Endothelial cell of umbilical vein (primary cell): ENCODE measurements around the gene COX8C. TPM values are rescaled to one million over a fixed set of nuclear protein-coding genes. Genes with fewer than 3 reads are reported as not detected.

ENCODE experiments used
- BruUV-seq: library from RNA; stranded (reverse); fragments of 400-500 nt; replicated peaks from 2 replicates; lab custom pipeline; 2021; lab: Mats Ljungman, UMichigan
- CTCF ChIA-PET: fragments of 300-600, 350-600 bp; sonication (Branson Sonifier 250); formaldehyde crosslinking; loops from one replicate; lab custom pipeline; 2021; ENCODE audit warnings: antibody characterized with exemption, inconsistent platforms; lab: Charles Lee
- POLR2A ChIA-PET: fragments of 300-600, 350-600 bp; sonication (Branson Sonifier 250); formaldehyde crosslinking; loops from one replicate; lab custom pipeline; 2021; ENCODE audit warnings: antibody characterized with exemption, inconsistent platforms; lab: Charles Lee
- DNase-seq: peaks from one replicate; pipeline ENCODE4 v3.0.0-alpha.2; 2011; ENCODE audit warnings: low read depth, low spot score
- FAIRE-seq: peaks from 2 replicates; lab custom pipeline; 2011; peaks lifted over from hg19 to GRCh38; lab: Jason Lieb, UNC
- H2AFZ ChIP-seq: 2 replicates; pipeline ENCODE4 v1.6.0; 2012; ENCODE audit warnings: low read depth, low read length, control low read depth, inconsistent platforms
- H3K27ac ChIP-seq: 2 replicates; pipeline ENCODE4 v1.5.1; 2011; ENCODE audit warnings: low read depth, mild to moderate bottlenecking, control low read depth, low read length, moderate library complexity; ENCODE audit not compliant: insufficient read depth
- H3K27me3 ChIP-seq, 2 experiments: 2 replicates each; pipeline versions ENCODE4 v1.6.0 to v1.6.1; 2011; ENCODE audit warnings: low read length in 2 of 2, mixed read lengths in 1 of 2; ENCODE audit not compliant: control insufficient read depth in 2 of 2, insufficient read depth in 2 of 2
- H3K36me3 ChIP-seq, 2 experiments: 2 replicates in 1 of 2; 3 replicates in 1 of 2; pipeline ENCODE4 v1.5.1; 2011; ENCODE audit warnings: low read length in 2 of 2, mild to moderate bottlenecking in 1 of 2, moderate library complexity in 1 of 2; ENCODE audit not compliant: control insufficient read depth in 2 of 2, insufficient read depth in 2 of 2; ENCODE audit errors: extremely low read depth in 1 of 2
- H3K4me1 ChIP-seq: 3 replicates; pipeline ENCODE4 v1.5.1; 2011; ENCODE audit warnings: mild to moderate bottlenecking, low read length; ENCODE audit not compliant: control insufficient read depth, insufficient read depth; ENCODE audit errors: extremely low read depth
- H3K4me2 ChIP-seq: 2 replicates; pipeline ENCODE4 v1.6.1; 2011; ENCODE audit warnings: low read length, control low read depth, mixed read lengths; ENCODE audit not compliant: insufficient read depth
- H3K4me3 ChIP-seq, 3 experiments: fragments of 200-600 bp in 1 of 3; sonication (generic), shearing (Covaris generic) in 1 of 3; replicated peaks in 1 of 3; 2 replicates each; pipeline ENCODE4 v1.5.1; 2011 to 2016; ENCODE audit warnings: control low read depth in 3 of 3, low read length in 3 of 3, mild to moderate bottlenecking in 2 of 3, inconsistent platforms in 1 of 3, low read depth in 1 of 3, moderate library complexity in 1 of 3; ENCODE audit not compliant: insufficient read depth in 1 of 3
- H3K79me2 ChIP-seq: 2 replicates; pipeline ENCODE4 v1.6.0; 2012; ENCODE audit warnings: low read length, inconsistent platforms; ENCODE audit not compliant: control insufficient read depth, insufficient read depth
- H3K9ac ChIP-seq: replicated peaks from 2 replicates; pipeline ENCODE3; 2011; ENCODE audit warnings: low read length, control low read depth; ENCODE audit not compliant: insufficient read depth; ENCODE audit errors: extremely low read depth
- H3K9me1 ChIP-seq: replicated peaks from 3 replicates; pipeline ENCODE4 v1.6.0; 2011; ENCODE audit warnings: mild to moderate bottlenecking, low read length; ENCODE audit not compliant: control insufficient read depth, insufficient read depth; ENCODE audit errors: extremely low read depth
- H3K9me3 ChIP-seq: replicated peaks from 2 replicates; pipeline ENCODE4 v1.5.1; 2012; ENCODE audit warnings: low read length, inconsistent platforms; ENCODE audit not compliant: control insufficient read depth, insufficient read depth
- H4K20me1 ChIP-seq: replicated peaks from 2 replicates; pipeline ENCODE3; 2011; ENCODE audit warnings: mild to moderate bottlenecking, low read length; ENCODE audit not compliant: control insufficient read depth, insufficient read depth; ENCODE audit errors: extremely low read depth
- EZH2 ChIP-seq: IDR thresholded peaks from 2 replicates; pipeline ENCODE4 v1.6.1; 2012; ENCODE audit warnings: borderline replicate concordance, low read depth, mild to moderate bottlenecking, moderate library complexity, low read length, inconsistent platforms; ENCODE audit not compliant: severe bottlenecking
- FOS ChIP-seq: IDR thresholded peaks from 2 replicates; pipeline ENCODE4 v1.6.1; 2011; ENCODE audit warnings: mild to moderate bottlenecking, low read length, moderate library complexity, borderline replicate concordance; ENCODE audit not compliant: insufficient read depth
- GATA2 ChIP-seq: IDR thresholded peaks from 2 replicates; pipeline ENCODE4 v1.7.0; 2011; ENCODE audit warnings: low read depth, mild to moderate bottlenecking, moderate library complexity, mixed read lengths, low read length; ENCODE audit not compliant: insufficient read length, insufficient read depth
- JUN ChIP-seq: IDR thresholded peaks from 2 replicates; pipeline ENCODE4 v1.6.1; 2011; ENCODE audit warnings: borderline replicate concordance, low read depth; ENCODE audit not compliant: insufficient read length, insufficient read depth
- MAX ChIP-seq: IDR thresholded peaks from 2 replicates; pipeline ENCODE4 v1.6.1; 2011; ENCODE audit not compliant: insufficient read depth, insufficient read length
- MYC ChIP-seq: IDR thresholded peaks from one replicate; pipeline ENCODE4 v1.6.1; 2011; ENCODE audit warnings: mild to moderate bottlenecking, low read depth, low read length
- POLR2A ChIP-seq: IDR thresholded peaks from 2 replicates; pipeline ENCODE4 v1.6.1; 2012; ENCODE audit warnings: low read depth, mild to moderate bottlenecking, control low read depth, low read length
- POLR2AphosphoS5 ChIP-seq: IDR thresholded peaks from 2 replicates; pipeline ENCODE4 v1.6.1; 2012; ENCODE audit warnings: low read depth, mild to moderate bottlenecking, control low read depth, low read length, moderate library complexity; ENCODE audit not compliant: insufficient read depth
- dilution Hi-C: fragments of 300-500 bp; cut with MboI; formaldehyde crosslinking; loops from one replicate; pipeline ENCODE4 v1.15.0; 2019; ENCODE audit warnings: low sequenced_read_pairs; ENCODE audit not compliant: extremely low pct_ligation_motif_present
- intact Hi-C: fragments of 100-400 bp; cut with micrococcal nuclease; formaldehyde crosslinking; loops from one replicate; pipeline ENCODE4 v1.10.0; 2022
- polyA plus RNA-seq, 4 experiments: library from polyadenylated mRNA; depleted of rRNA in 3 of 4; stranded (reverse) in 3 of 4; unstranded in 1 of 4; fragments of >200 nt; gene quantifications; 2 replicates each; pipeline versions ENCODE4 v1.2.1 to v1.2.3, GENCODE V29; 2011 to 2012; ENCODE audit warnings: missing spikeins in 1 of 4
- total RNA-seq: library from RNA; stranded (reverse); gene quantifications from 2 replicates; pipeline ENCODE4 v1.2.3, GENCODE V29; 2021
- TF ChIP-seq, protein P1 (sequence below), 2 donors: IDR thresholded peaks; 1 replicate in 1 of 2; 2 replicates in 1 of 2; pipeline ENCODE4 v1.5.1; 2011; ENCODE audit warnings: low read length in 2 of 2, mild to moderate bottlenecking in 2 of 2, moderate library complexity in 2 of 2, control low read depth in 1 of 2, inconsistent platforms in 1 of 2, low read depth in 1 of 2; ENCODE audit not compliant: insufficient read depth in 1 of 2; ENCODE audit errors: extremely low read depth in 1 of 2

The COX8C gene
- total and polyA plus RNA-seq, 2 donors (not counting 3 experiments of a cell fraction or from before 2014, with no cell fraction given): not detected

GRCh38 chr14:93332853-93333630, 13.9 kb upstream of the COX8C start, which contains the start of gene BTBD7:
Gene BTBD7 (minus strand): TSS chr14:93333036. CDS start chr14:93296051, 36,985 bp downstream.
- peaks cover 26% of the 10 kb centered on the region for H3K4me1 ChIP-seq
- FAIRE-seq (peak; percentile 82), DNase-seq (peak; percentile 97)
- BruUV-seq: TSS peak; percentile 60
- no peaks in the 10 kb centered on the region for H3K9me1 ChIP-seq
- TF ChIP-seq POLR2A: peak; percentile 63
- no peak for TF ChIP-seq FOS
- TF ChIP-seq GATA2: no peak
- peak; percentile 95 for TF ChIP-seq MAX
- no peak for TF ChIP-seq EZH2
- TF ChIP-seq, protein P1, sequence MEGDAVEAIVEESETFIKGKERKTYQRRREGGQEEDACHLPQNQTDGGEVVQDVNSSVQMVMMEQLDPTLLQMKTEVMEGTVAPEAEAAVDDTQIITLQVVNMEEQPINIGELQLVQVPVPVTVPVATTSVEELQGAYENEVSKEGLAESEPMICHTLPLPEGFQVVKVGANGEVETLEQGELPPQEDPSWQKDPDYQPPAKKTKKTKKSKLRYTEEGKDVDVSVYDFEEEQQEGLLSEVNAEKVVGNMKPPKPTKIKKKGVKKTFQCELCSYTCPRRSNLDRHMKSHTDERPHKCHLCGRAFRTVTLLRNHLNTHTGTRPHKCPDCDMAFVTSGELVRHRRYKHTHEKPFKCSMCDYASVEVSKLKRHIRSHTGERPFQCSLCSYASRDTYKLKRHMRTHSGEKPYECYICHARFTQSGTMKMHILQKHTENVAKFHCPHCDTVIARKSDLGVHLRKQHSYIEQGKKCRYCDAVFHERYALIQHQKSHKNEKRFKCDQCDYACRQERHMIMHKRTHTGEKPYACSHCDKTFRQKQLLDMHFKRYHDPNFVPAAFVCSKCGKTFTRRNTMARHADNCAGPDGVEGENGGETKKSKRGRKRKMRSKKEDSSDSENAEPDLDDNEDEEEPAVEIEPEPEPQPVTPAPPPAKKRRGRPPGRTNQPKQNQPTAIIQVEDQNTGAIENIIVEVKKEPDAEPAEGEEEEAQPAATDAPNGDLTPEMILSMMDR (IDR thresholded peaks at IDR 0.05; ENCODE audit: extremely low read depth in 1 of 2, insufficient read depth in 1 of 2, low read depth in 1 of 2, low read length in 2 of 2): peak in 1 of 2 donors; percentile 19
- TF ChIP-seq POLR2AphosphoS5: peak; percentile 80
- peak; percentile 36 for TF ChIP-seq JUN
- TF ChIP-seq MYC: no peak
- intact Hi-C loops (loop anchor here (1.0 to 10.0 kb wide), 6 partner anchors 76 to 1822 kb away; partner anchors contain the start of genes GON7, ITPK1, MOAP1 and PPP4R3A), dilution Hi-C loops (no loop called here)
- peak within 1 kb of the TSS; percentile 94 for H3K9ac ChIP-seq
- ChIA-PET CTCF (no interaction called here), POLR2A (no interaction called here)
- H3K4me2 ChIP-seq: peak within 1 kb of the TSS; percentile 92
- peak within 1 kb of the TSS; percentile 82 for H3K27ac ChIP-seq
- H3K9me3 ChIP-seq: no peaks in the 10 kb centered on the region
- H3K4me3 ChIP-seq: peak within 1 kb of the TSS; percentile 82 to 95 (median 94)
- peak within 1 kb of the TSS; percentile 66 for H2AFZ ChIP-seq
- H3K27me3 ChIP-seq: no peaks in the 10 kb centered on the region
- peaks cover 46% of the 10 kb centered on the region for H3K79me2 ChIP-seq
- no peaks in the 10 kb centered on the region for H4K20me1 ChIP-seq
- H3K36me3 ChIP-seq: no peaks in the 10 kb centered on the region
